Measurements from ENCODE around the gene XYLT1.

The XYLT1 gene

GRCh38 chr16:17117906-17118577 is 352.7 kb downstream of the XYLT1 start:
- no peak for TF ChIP-seq SUZ12 (IDR thresholded peaks at IDR 0.05)
- ChIA-PET CTCF (no interaction called here), POLR2A (no interaction called here)
- DNase-seq (ENCODE audit: extremely low spot score): no peak

- DNase-seq (ENCODE audit: extremely low spot score): no peak
- ChIA-PET POLR2A (no interaction called here), CTCF (no interaction called here)
- TF ChIP-seq TARDBP (IDR thresholded peaks at IDR 0.05) (no peak), FOXM1 (IDR thresholded peaks at IDR 0.05; ENCODE audit: borderline replicate concordance) (no peak), SUZ12 (IDR thresholded peaks at IDR 0.05) (no peak), HDGF (IDR thresholded peaks at IDR 0.05; ENCODE audit: borderline replicate concordance) (no peak)
Observed at GRCh38 chr16:17116595-17117322, 354.0 kb downstream of the XYLT1 start.

- CTCF ChIA-PET: no interaction called here
- POLR2A ChIA-PET: no interaction called here
- DNase-seq (ENCODE audit: extremely low spot score): no peak
- no peak for TF ChIP-seq ARNT (IDR thresholded peaks at IDR 0.05)
- no peak for TF ChIP-seq BHLHE40 (IDR thresholded peaks at IDR 0.05; ENCODE audit: borderline replicate concordance)
- no peak for TF ChIP-seq FOXK2 (IDR thresholded peaks at IDR 0.05)
- no peak for TF ChIP-seq CTBP1 (IDR thresholded peaks at IDR 0.05; ENCODE audit: borderline replicate concordance)
- no peak for TF ChIP-seq NFRKB (IDR thresholded peaks at IDR 0.05)
- no peak for TF ChIP-seq ZNF384 (IDR thresholded peaks at IDR 0.05)
- TF ChIP-seq PKNOX1 (IDR thresholded peaks at IDR 0.05): no peak
- TF ChIP-seq TARDBP (IDR thresholded peaks at IDR 0.05): no peak
Observed at GRCh38 chr16:17109413-17109812, 361.3 kb downstream of the XYLT1 start.

- POLR2A ChIA-PET: no interaction called here
- CTCF ChIA-PET: no interaction called here
- no peak for TF ChIP-seq ARNT (IDR thresholded peaks at IDR 0.05)
- TF ChIP-seq HDGF (IDR thresholded peaks at IDR 0.05; ENCODE audit: borderline replicate concordance): no peak
- TF ChIP-seq PKNOX1 (IDR thresholded peaks at IDR 0.05): no peak
- TF ChIP-seq SUZ12 (IDR thresholded peaks at IDR 0.05): no peak
- no peak for TF ChIP-seq NFRKB (IDR thresholded peaks at IDR 0.05)
- TF ChIP-seq ZNF384 (IDR thresholded peaks at IDR 0.05): no peak
- no peak for TF ChIP-seq TARDBP (IDR thresholded peaks at IDR 0.05)
- no peak for TF ChIP-seq SP1 (IDR thresholded peaks at IDR 0.05)
- no peak for TF ChIP-seq FOXK2 (IDR thresholded peaks at IDR 0.05)
- TF ChIP-seq FOXM1 (IDR thresholded peaks at IDR 0.05; ENCODE audit: borderline replicate concordance): no peak
Observed at GRCh38 chr16:17108596-17108995, 362.2 kb downstream of the XYLT1 start.

GRCh38 chr16:17107450-17107849 is 363.3 kb downstream of the XYLT1 start:
- CTCF ChIA-PET: no interaction called here
- POLR2A ChIA-PET: no interaction called here

More at GRCh38 chr16:17108596-17108995, 362.2 kb downstream of the XYLT1 start:
- no peak for DNase-seq (ENCODE audit: extremely low spot score)

GRCh38 chr16:17106243-17106791 is 364.4 kb downstream of the XYLT1 start:
- TF ChIP-seq FOXK2 (IDR thresholded peaks at IDR 0.05) (no peak), ELF4 (IDR thresholded peaks at IDR 0.05) (no peak), ZNF384 (IDR thresholded peaks at IDR 0.05) (no peak), LEF1 (IDR thresholded peaks at IDR 0.05; ENCODE audit: borderline replicate concordance) (no peak), PKNOX1 (IDR thresholded peaks at IDR 0.05) (no peak), CTBP1 (IDR thresholded peaks at IDR 0.05; ENCODE audit: borderline replicate concordance) (no peak), SUZ12 (IDR thresholded peaks at IDR 0.05) (no peak), HDGF (IDR thresholded peaks at IDR 0.05; ENCODE audit: borderline replicate concordance) (no peak), FOXA1 (IDR thresholded peaks at IDR 0.05) (no peak), L3MBTL2 (conservative IDR thresholded peaks at IDR 0.05) (no peak), NFRKB (IDR thresholded peaks at IDR 0.05) (no peak), TARDBP (IDR thresholded peaks at IDR 0.05) (no peak), FOXM1 (IDR thresholded peaks at IDR 0.05; ENCODE audit: borderline replicate concordance) (no peak)
- POLR2A ChIA-PET: no interaction called here
- CTCF ChIA-PET: no interaction called here
- no peak for DNase-seq (ENCODE audit: extremely low spot score)

More at GRCh38 chr16:17107450-17107849, 363.3 kb downstream of the XYLT1 start:
- no peak for TF ChIP-seq FOXA1 (IDR thresholded peaks at IDR 0.05)
- TF ChIP-seq ZNF384 (IDR thresholded peaks at IDR 0.05): no peak
- DNase-seq (ENCODE audit: extremely low spot score): no peak

- no peak for DNase-seq (ENCODE audit: extremely low spot score)
- TF ChIP-seq CTBP1 (IDR thresholded peaks at IDR 0.05; ENCODE audit: borderline replicate concordance) (no peak), TARDBP (IDR thresholded peaks at IDR 0.05) (no peak), ARNT (IDR thresholded peaks at IDR 0.05) (no peak), PKNOX1 (IDR thresholded peaks at IDR 0.05) (no peak), LEF1 (IDR thresholded peaks at IDR 0.05; ENCODE audit: borderline replicate concordance) (no peak), FOXA1 (IDR thresholded peaks at IDR 0.05) (no peak), SUZ12 (IDR thresholded peaks at IDR 0.05) (no peak), L3MBTL2 (conservative IDR thresholded peaks at IDR 0.05) (no peak), FOXK2 (IDR thresholded peaks at IDR 0.05) (no peak)
- CTCF ChIA-PET: no interaction called here
- POLR2A ChIA-PET: no interaction called here
Observed at GRCh38 chr16:17105239-17105797, 365.4 kb downstream of the XYLT1 start.
